ENCODE results near the gene RPL4.
"Not testable (repeated sequence)": the region's sequence is repeated elsewhere in the genome, so short reads cannot be mapped to it uniquely, and the experiment has no call there.

Gene RPL4

DNA sequence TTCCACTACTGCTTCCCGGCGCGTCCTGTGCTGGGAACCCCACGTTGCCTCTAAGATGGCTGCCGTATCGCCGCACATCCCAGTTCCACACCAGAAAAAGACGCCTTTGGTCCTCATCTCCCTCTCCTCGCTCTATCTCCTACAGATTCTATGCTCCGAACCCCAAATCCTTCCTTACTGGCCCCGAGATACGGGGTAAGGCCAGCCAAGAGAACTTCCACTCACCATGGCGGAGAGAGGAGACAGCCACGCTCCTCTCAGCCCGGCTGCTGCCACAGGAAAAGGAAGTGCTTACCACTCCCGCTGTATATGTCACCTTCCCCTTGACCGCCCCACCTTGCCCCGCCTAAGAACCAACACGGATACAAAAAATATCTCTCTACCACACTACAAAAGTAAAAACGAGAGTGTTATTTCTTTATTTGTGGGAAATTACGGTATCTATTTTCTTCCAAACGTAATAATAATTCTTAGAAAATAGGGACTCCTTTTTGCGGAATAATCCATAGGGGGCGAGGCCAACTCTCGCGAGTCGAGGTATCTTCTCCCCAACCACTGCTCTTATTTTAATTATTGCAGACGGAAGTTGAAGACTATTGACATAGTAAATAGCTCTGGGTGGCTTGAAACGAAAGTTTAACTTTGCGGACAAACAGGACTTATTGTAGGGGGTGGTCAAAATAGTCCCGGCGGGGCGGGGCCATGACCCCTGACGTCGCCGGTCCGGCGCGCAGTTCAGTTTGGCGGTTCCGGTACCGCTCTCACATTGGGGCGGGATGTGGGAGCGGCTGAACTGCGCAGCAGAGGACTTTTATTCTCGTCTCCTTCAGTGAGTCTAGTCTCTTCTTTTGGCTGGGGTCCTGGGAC is at the start of gene RPL4, which contains the start of gene ZWILCH:
TSS of gene RPL4 (minus strand) at position 293 of the 867 bp plus-strand sequence. CDS start at position 228, 65 bp downstream.
TSS of gene ZWILCH (plus strand) at position 764 of the 867 bp plus-strand sequence. CDS start at position 777, 13 bp downstream.
- DNase-seq = peak; percentile 84

DNA sequence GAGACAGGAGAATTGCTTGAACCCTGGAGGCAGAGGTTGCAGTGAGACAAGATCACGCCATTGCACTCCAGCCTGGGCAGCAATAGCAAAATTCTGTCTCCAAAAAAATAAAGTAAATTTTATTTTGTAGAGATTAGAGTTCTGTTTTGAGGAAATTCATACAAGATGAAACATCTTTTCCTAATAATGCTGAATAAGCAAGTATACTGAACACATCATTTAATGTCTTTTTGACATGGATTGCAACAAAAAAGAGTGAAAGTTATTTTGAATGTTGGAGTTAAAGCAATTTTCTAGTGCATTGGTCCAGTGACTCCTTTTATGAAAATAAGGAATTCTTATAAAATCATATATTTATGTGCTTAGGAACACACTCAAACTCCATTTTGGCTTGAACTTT is 40.6 kb upstream of the RPL4 start:
- no peak for DNase-seq

DNA sequence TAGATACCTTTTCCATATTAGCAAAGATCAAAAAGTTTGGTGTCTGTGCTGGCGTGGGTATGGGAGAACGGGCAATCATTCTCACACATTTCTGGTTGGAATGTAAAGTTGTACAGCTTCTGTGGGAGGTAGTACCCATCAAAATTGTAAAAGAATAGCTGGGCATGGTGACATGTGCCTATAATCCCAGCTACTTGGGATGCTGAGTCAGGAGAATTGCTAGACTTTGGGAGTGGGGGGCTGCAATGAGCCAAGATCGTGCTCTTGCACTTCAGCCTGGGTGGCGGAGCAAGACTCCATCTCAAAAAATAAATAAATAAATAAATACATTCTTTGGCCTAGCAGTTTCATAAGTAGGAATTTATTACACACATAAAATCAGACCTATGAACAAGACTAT is 38.2 kb upstream of the RPL4 start:
- DNase-seq = no peak

DNA sequence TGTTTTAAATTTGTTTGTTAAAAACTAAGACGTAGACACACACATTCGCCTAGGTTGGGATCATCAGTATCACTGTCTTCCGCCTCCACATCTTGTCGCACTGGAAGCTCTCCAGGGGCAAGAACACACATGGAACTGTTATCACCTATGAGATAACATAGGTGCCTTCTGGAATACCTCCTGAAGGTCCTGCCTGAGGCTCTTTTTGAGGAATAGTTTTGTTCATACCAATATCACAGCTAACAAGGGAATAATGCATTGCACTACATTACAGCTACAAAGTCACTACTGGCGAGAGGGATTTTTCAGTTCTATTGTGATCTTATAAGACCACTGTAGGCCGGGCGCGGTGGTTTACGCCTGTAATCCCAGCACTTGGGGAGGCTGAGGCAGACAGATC is 30.4 kb upstream of the RPL4 start:
- no peak for DNase-seq

DNA sequence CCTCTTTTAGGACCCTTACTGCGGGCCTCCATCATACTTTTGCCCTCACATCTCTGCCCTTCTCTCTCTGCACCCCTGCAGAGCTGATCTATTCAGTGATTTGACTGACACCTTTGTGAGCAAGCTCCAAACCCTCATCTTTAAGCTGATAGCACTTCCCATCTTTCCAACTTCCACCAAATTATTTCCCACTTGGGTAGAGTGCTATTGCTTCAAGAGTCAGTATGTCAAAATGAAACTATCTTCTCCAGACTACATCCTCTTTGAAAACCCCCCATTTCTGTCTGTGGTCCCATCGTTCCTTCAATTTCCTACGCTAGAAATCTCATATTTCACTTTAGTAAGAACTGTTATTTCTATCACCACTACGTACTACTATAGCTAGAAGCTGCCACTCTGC is 20.2 kb upstream of the RPL4 start:
- no peak for DNase-seq

DNA sequence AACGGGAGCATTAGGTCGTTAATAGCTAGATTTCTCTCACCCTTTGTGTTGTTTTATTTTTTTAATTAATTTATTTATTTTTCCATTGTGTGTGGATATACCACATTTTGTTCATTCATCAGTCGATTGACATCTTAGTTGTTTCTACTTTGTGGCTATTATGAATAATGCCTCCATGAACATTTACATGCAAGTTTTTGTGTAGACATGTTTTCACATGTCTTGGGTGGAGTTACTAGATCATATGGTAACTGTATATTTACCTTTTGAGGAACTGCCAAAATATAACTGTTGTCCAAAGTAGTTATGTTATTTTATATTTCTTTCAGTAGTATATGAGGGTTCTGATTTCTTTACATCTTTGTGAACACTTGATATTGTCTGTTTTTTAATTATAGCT is 19.3 kb upstream of the RPL4 start:
- DNase-seq = no peak

DNA sequence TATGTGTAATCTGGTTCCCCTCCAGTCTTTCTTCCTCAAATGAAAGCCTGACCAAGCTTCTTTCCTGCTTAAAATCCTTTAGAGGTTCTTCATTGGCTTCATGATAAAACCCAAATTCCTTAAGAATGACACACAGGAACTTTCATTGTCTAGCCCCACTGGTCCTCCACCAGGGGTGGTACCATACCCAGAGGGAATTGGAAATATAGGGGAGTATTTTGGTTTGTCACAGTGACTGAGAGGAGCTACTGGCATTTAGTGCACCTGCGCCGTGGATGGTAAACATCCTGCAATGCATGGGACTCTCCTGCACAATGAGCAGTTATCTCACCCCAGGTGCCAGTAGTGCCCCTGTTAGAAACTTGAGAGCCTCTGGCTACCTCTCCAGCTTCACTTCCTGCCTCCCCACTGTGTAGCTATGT is 11.3 kb upstream of the RPL4 start:
- no peak for DNase-seq

DNA sequence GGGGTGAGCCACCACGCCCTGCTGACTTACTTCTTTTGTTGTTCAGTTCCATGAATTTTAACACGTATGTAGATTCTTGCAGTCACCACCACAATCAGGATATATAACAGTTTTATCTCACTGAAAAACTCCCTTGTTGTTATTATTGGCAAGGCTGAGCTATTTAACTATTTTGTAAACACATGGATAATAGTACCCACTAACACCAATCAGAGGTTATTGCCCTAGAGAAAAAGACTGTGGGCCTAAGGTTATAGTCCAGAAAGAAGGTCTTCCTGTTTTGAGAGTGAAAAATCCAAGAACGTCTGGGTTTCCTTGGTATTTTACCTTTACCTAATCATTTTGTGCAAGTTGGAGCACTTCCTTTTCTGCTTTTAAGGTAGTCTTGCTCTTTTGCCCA is 9.9 kb upstream of the RPL4 start:
- no peak for DNase-seq

DNA sequence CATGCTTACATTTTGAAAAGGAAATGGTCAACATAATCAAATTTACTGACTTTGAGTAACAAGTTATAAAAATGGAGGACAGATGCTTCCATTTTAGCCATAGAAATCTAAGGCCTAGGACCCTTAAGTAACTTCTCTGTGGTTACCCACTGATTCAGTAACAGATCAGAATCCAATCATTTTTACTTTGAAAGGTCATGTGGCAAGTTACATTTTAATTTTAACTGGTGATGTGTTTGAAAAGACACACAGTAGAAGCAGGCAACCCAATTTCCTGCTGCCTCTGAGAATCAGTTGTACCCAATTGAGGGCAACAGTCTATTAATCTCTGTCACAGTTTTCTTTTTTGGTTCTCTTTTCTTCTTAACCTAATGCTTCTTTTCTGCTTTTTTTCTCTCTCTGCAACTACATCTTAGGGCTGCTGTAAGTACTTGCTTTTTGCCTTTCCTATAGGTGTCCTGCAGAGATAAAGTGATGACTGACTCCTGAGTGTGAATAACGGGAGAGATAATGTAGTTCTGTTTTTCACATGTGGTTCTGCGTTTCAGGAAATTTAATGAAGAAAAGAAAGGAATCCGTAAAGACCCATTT is 3.7 kb upstream of the RPL4 start:
- DNase-seq = no peak

DNA sequence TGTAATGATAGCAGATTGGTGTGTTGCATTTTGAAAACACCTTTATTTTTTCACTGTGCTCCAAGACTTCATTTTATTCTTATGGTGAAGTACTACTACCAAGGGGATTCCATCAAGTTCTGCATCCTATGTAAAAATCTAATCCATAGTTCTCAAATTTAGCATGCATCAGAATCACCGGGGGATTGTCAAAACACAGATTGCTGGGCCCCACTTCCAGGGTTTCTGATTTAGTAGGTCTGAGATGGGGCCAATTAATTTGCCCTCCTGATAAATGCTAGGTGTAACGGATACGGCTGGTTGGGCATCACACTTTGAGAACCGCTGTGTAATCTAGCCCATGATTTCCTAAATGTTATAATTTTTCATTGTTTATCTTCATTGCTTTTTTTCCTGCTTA is 1.2 kb upstream of the RPL4 start:
- DNase-seq = no peak

DNA sequence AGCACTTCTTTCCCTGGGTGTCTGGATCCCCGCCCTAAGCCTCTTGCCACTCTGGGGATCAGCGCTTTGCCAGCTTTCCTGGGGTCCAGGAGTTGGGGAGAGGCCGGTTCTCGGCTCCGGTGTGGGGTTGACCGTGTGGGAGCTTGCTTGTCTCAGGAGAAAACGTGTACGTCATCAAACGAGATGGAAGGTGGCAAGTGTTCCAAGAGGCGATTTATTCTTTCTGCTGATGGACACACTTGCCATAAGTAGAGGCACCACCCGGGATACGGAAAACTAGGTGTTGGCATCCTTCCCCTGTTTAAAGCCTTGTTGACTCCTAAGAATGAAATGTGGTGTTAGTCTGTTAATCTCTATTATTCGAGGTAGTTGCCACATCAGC is 766 bp upstream of the RPL4 start:
- no peak for DNase-seq

DNA sequence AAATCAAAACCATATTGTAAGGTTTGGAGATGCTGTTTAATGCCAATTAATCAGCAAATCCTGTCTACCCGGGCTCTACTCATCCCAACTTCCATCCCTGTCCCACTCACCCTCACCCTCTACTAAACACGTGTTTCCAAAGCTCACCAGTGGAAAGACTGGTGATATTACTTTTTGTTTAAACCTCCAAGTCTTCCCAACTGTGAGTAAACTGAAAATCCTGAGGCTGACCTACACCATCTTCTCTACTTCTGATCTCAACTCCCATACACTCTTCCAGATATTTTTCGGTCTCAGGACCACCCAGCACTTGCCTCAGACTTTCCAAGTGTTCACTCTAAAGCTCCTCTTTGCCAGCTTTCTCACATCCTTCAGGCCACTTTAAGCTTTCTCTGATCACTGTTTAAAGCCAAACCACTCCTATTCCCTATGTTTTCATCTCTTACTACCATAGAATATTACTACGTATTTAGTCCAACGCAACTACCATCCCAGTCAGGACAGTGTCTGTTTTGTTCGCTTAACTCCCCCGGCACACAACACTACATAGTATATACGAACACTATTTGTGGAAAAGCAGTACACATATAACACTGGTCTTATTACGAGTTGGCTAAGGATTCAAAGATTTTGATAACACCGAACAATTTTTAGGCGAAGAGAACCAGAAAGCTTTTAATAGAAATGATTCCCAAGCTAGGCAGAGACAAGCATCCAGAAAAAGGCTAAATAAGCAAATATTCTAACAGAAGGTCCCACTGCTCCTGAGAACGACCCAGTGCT is 684 bp downstream of the RPL4 start:
- no peak for DNase-seq

DNA sequence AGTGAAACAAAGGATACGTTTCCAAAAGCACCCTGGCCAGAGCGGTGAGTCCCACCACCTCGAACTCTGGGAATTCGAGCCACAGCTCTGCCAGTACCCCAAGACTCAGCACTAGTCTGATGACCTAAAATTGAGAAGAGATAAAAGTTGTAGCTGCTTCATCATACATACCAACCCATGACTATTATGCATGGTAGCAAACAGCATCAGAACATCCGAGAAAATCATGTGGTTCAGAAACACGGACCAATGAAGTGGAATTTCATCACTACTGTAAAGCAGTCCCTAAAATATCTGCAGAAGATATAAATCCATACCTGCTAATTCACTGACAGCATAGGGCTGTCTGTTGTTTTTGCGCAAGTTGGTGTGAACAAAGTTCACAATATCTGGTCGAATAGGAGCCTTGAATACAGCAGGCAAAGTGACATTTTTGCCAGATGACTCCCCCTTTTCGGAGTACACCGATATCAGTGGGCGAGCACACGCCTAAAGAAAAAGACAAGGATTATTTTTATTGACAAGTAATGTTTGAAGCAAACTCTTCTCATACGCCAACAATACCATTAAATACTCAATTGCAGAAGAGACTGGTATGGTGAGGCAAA is 1.5 kb downstream of the RPL4 start:
- DNase-seq = not testable (repeated sequence)

DNA sequence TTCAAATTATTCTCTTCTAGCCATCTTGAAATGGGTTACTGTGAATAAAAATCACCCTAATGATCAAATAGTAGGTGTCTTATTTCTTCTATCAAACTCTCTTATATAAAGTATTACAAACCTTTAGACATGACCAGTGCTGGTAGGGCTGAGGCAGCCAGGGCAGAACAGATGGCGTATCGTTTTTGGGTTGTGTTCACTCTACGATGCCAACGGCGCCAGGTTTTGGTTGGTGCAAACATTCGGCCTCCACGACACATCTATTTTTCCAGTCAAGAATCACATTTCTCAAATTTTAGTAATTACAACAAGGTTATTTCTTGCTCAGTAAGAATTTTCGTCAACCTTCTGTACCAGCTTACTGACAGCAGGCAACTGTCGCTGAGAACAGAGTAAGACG is 2.2 kb downstream of the RPL4 start:
- no peak for DNase-seq

DNA sequence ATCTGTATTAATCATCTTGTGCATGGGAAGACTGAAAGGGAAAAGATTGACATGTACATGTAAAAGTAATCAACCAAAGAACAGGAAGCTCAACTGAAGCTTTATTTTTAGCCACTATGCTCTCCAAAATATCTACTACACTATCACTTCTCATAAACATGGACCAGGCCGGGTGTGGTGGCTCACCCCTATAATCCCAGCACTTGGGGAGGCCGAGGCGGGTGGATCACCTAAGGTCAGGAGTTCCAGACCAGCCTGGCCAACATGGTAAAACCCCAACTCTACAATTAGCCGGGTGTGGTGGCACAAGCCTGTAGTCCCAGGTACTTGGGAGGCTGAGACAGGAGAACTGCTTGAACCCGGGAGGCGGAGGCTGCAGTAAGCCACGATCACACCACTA is 4.3 kb downstream of the RPL4 start:
- not testable (repeated sequence) for DNase-seq

DNA sequence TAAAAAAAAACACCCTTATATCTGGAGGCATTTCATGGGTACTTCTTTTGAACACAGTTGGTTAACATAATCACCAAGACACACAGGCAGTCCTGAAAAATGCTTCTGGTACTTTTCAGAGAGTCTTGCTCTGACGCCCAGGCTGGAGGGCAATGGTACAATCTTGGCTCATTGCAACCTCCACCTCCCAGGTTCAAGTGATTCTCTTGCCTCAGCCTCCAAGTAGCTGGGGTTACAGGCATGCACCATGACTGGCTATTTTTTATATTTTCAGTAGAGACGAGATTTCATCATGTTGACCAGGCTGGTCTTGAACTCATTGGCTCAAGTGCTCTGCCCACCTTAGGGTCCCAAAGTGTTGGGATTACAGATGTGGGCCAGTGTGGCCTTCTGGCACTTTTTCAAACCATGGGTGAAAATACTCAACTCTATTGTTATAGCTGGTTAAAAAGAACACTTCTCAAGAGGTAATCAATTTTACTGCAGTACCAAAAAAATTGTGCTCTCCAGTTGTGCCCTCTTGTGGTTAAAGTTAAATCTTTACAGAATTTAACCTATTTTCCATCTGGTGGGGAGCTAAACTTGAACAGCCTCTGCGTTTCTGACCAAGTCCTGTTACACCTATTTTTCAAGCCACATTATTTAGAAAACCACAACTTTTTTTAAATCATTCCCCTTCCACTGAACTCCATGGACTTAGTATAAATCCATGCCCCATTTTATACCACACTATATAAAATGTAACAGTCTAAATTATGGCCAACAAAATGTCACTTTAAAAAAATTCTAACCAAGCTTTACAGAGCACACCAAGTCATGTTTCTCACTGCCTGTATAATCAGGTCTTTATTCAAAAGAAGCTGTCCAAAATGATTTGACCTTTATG is 5.9 kb downstream of the RPL4 start:
- DNase-seq = peak; percentile 48

DNA sequence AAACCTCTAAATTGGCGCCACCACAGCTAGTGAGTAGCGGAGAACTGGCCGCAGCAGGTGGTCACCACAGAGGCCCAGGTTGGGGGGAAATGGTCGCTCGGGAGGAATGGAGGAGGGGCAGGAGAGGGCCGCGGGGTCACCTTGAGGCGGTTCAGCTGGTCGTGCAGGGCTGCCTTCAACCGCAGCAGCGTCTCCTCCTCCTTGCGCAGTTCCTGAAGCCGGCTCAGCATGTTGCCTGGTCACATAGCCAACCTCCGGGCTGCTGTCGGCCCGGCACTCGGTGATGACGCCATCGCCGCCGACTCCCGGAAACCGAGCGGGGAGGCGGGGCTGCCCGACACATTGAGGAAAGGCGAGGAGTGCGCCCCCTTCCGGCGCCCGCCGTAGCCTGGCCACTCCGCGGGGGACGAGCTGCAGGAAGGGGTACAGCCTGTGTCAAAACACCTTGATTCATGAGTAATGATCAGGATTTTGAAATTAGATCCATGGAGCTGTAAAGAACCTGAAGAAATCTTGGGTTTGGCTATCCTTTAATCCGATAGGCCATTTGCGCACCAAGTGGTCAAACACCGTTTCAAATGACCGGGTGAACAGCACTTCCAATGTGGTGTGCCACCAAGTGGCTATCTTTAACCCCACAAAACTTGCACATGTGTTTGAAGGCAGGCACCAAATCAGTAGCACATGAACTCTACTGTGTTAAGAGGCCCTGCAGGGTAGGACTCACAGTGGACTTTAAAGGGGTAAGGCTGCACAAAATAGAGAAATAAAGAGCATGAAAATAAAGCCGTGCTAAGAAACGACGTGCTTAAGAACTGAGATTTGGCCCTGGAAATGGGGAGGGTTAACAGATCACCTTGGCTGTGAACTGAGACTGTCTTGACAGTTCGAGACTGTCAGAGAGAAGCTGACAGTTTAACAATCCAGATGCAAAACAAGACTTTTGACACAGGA is 6.9 kb downstream of the RPL4 start, which contains the start of gene SNAPC5:
TSS of gene SNAPC5 (minus strand) at position 261 of the 954 bp plus-strand sequence. CDS start at position 230, 31 bp downstream.
- peak; percentile 94 for DNase-seq

DNA sequence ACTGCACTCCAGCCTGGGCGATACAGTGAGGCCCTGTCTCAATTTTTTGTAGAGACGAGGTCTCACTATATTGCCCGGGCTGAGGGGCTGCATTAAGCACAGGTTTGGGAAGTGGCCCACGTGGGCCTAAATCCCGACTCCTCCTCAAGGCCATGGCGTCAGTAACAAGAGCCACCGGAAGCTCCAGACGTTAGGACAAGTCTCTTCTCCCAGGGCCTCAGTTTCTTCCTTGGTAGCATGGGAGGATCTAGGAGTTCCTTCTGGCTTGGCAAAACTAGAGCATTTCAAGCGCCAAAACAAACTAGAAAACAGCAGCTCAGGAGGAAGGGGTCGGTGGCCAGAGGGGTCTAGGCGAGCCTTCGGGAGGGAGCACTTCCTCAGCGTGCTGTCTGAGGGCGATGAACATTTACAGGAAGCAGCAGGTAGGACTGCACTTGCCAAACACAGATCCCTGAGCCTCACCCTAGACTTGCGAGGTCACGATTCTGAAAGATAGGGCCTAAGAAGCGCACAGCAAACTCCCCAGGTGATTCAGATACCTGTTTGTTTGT is 7.6 kb downstream of the RPL4 start:
- DNase-seq = peak; percentile 48

DNA sequence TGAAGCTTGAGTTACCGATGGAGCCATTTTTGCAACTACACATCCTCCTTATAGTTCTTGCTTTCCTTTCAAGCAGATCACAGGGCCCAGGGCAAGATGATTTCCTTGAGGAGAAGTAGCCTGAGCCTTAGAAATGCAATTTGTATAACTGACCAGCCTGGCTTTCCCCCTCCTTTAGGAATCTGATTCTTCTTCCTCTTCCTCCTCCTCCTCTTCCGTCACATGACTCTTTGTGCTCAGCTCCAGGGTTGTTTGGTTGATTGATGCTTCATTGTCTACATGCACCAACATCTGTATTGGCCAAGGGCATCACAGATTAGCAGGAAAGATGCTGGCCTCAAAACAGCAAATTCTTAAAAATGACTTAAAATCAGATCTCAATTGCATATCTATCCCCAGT is 10.4 kb downstream of the RPL4 start:
- DNase-seq = no peak

DNA sequence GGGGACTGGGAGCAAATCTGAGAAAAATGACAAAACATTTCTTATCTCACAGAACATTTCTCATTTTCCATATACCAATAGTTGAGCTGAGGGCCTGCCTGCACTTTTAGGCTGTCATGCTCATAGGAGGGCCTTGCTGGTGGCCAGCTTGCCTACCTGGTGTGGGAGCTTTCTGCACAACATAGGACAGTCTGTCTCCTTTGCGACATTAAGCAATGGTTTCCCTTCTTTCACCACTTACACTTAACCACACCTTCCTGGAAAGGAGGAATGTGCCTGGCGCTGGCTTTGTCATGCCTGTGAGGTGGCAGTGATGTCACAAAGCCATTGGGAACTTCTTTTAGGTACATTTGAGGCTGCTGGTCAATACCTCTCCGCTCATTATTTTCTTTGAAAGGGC is 12.8 kb downstream of the RPL4 start:
- no peak for DNase-seq

Measured in NCI-H1105 treated with DMSO at 0.1 percent for 48 hours (cell line).